Measurements from ENCODE around the gene SMIM33. TPM values are rescaled to one million over a fixed set of nuclear protein-coding genes. Genes with fewer than 3 reads are reported as not detected.

Gene SMIM33
- under 1 TPM in 1 of 2 donors, not detected in 1; 0.02 TPM for polyA plus RNA-seq

GRCh38 chr5:139470821-139471300 lies at the start of gene SMIM33:
Gene SMIM33, plus strand, starts transcription at chr5:139471004. Its CDS starts 118 bp downstream, at chr5:139471122.
- Histone ChIP-seq H3K4me3 (ENCODE audit: low read depth in 1 of 2, low read length in 2 of 2) (no peak within 1 kb of the TSS), H3K9me3 (ENCODE audit: control insufficient read depth in 2 of 2, insufficient read depth in 1 of 2, low read depth in 1 of 2, low read length in 1 of 2) (no peaks in the 10 kb centered on the region), H3K36me3 (ENCODE audit: control insufficient read depth in 2 of 2, insufficient read depth in 2 of 2, low read length in 1 of 2) (peaks cover 2 to 6% of the 10 kb centered on the region in 2 donors), H3K4me1 (ENCODE audit: control insufficient read depth in 2 of 2, insufficient read depth in 2 of 2, low read length in 1 of 2) (peaks cover 3 to 5% of the 10 kb centered on the region in 2 donors), H3K27ac (ENCODE audit: low read depth in 2 of 2, low read length in 1 of 2) (peak within 1 kb of the TSS in 1 of 2 donors; percentile 26), H3K27me3 (ENCODE audit: control insufficient read depth in 1 of 2, insufficient read depth in 2 of 2, low read length in 2 of 2) (no peaks in the 10 kb centered on the region)
- 48 to 55% methylated on average over 9 of the region's 9 CpGs for WGBS, 2 donors

- peaks cover 1 to 4% of the 10 kb centered on the region in 2 donors for H3K36me3 ChIP-seq (ENCODE audit: control insufficient read depth in 2 of 2, insufficient read depth in 2 of 2, low read length in 1 of 2)
- no peak overlapping the region for H3K27ac ChIP-seq (ENCODE audit: low read depth in 2 of 2, low read length in 1 of 2)
- 39 to 40% methylated on average over 5 of the region's 5 CpGs for WGBS, 2 donors
- no peak overlapping the region for H3K4me3 ChIP-seq (ENCODE audit: low read depth in 1 of 2, low read length in 2 of 2)
- H3K27me3 ChIP-seq (ENCODE audit: control insufficient read depth in 1 of 2, insufficient read depth in 2 of 2, low read length in 2 of 2) = no peaks in the 10 kb centered on the region
- H3K9me3 ChIP-seq (ENCODE audit: control insufficient read depth in 2 of 2, insufficient read depth in 1 of 2, low read depth in 1 of 2, low read length in 1 of 2) = no peaks in the 10 kb centered on the region
- H3K4me1 ChIP-seq (ENCODE audit: control insufficient read depth in 2 of 2, insufficient read depth in 2 of 2, low read length in 1 of 2) = no peaks in the 10 kb centered on the region
Observed at GRCh38 chr5:139422307-139422893, 48.4 kb upstream of the SMIM33 start.

GRCh38 chr5:139425497-139425896 lies 45.3 kb upstream of the SMIM33 start:
- Histone ChIP-seq H3K27me3 (ENCODE audit: control insufficient read depth in 1 of 2, insufficient read depth in 2 of 2, low read length in 2 of 2) (no peaks in the 10 kb centered on the region), H3K4me1 (ENCODE audit: control insufficient read depth in 2 of 2, insufficient read depth in 2 of 2, low read length in 1 of 2) (no peaks in the 10 kb centered on the region), H3K36me3 (ENCODE audit: control insufficient read depth in 2 of 2, insufficient read depth in 2 of 2, low read length in 1 of 2) (peaks cover 1 to 4% of the 10 kb centered on the region in 2 donors), H3K4me3 (ENCODE audit: low read depth in 1 of 2, low read length in 2 of 2) (no peak overlapping the region), H3K27ac (ENCODE audit: low read depth in 2 of 2, low read length in 1 of 2) (no peak overlapping the region), H3K9me3 (ENCODE audit: control insufficient read depth in 2 of 2, insufficient read depth in 1 of 2, low read depth in 1 of 2, low read length in 1 of 2) (no peaks in the 10 kb centered on the region)
- 91 to 92% methylated on average over 5 of the region's 5 CpGs for WGBS, 2 donors

GRCh38 chr5:139426203-139426885 lies 44.5 kb upstream of the SMIM33 start:
- Histone ChIP-seq H3K4me1 (ENCODE audit: control insufficient read depth in 2 of 2, insufficient read depth in 2 of 2, low read length in 1 of 2) (no peaks in the 10 kb centered on the region), H3K4me3 (ENCODE audit: low read depth in 1 of 2, low read length in 2 of 2) (no peak overlapping the region), H3K36me3 (ENCODE audit: control insufficient read depth in 2 of 2, insufficient read depth in 2 of 2, low read length in 1 of 2) (peaks cover 1 to 4% of the 10 kb centered on the region in 2 donors), H3K27ac (ENCODE audit: low read depth in 2 of 2, low read length in 1 of 2) (no peak overlapping the region), H3K27me3 (ENCODE audit: control insufficient read depth in 1 of 2, insufficient read depth in 2 of 2, low read length in 2 of 2) (no peaks in the 10 kb centered on the region), H3K9me3 (ENCODE audit: control insufficient read depth in 2 of 2, insufficient read depth in 1 of 2, low read depth in 1 of 2, low read length in 1 of 2) (no peaks in the 10 kb centered on the region)
- 76 to 80% methylated on average over 8 of the region's 8 CpGs for WGBS, 2 donors

GRCh38 chr5:139430015-139430414 lies 40.8 kb upstream of the SMIM33 start:
- no peaks in the 10 kb centered on the region for H3K9me3 ChIP-seq (ENCODE audit: control insufficient read depth in 2 of 2, insufficient read depth in 1 of 2, low read depth in 1 of 2, low read length in 1 of 2)
- H3K4me3 ChIP-seq (ENCODE audit: low read depth in 1 of 2, low read length in 2 of 2) = no peak overlapping the region
- 80 to 84% methylated on average over 2 of the region's 2 CpGs for WGBS, 2 donors
- H3K4me1 ChIP-seq (ENCODE audit: control insufficient read depth in 2 of 2, insufficient read depth in 2 of 2, low read length in 1 of 2) = no peaks in the 10 kb centered on the region
- no peaks in the 10 kb centered on the region for H3K27me3 ChIP-seq (ENCODE audit: control insufficient read depth in 1 of 2, insufficient read depth in 2 of 2, low read length in 2 of 2)
- H3K27ac ChIP-seq (ENCODE audit: low read depth in 2 of 2, low read length in 1 of 2) = no peak overlapping the region
- peaks cover 1 to 4% of the 10 kb centered on the region in 2 donors for H3K36me3 ChIP-seq (ENCODE audit: control insufficient read depth in 2 of 2, insufficient read depth in 2 of 2, low read length in 1 of 2)

- H3K27me3 ChIP-seq (ENCODE audit: control insufficient read depth in 1 of 2, insufficient read depth in 2 of 2, low read length in 2 of 2) = no peaks in the 10 kb centered on the region
- H3K27ac ChIP-seq (ENCODE audit: low read depth in 2 of 2, low read length in 1 of 2) = no peak overlapping the region
- no peak overlapping the region for H3K4me3 ChIP-seq (ENCODE audit: low read depth in 1 of 2, low read length in 2 of 2)
- WGBS, 2 donors = 85 to 87% methylated on average over 1 of the region's 1 CpG
- no peaks in the 10 kb centered on the region for H3K4me1 ChIP-seq (ENCODE audit: control insufficient read depth in 2 of 2, insufficient read depth in 2 of 2, low read length in 1 of 2)
- no peaks in the 10 kb centered on the region for H3K9me3 ChIP-seq (ENCODE audit: control insufficient read depth in 2 of 2, insufficient read depth in 1 of 2, low read depth in 1 of 2, low read length in 1 of 2)
- no peaks in the 10 kb centered on the region for H3K36me3 ChIP-seq (ENCODE audit: control insufficient read depth in 2 of 2, insufficient read depth in 2 of 2, low read length in 1 of 2)
Observed at GRCh38 chr5:139431706-139432105, 39.1 kb upstream of the SMIM33 start.

- H3K36me3 ChIP-seq (ENCODE audit: control insufficient read depth in 2 of 2, insufficient read depth in 2 of 2, low read length in 1 of 2) = no peaks in the 10 kb centered on the region
- H3K27me3 ChIP-seq (ENCODE audit: control insufficient read depth in 1 of 2, insufficient read depth in 2 of 2, low read length in 2 of 2) = no peaks in the 10 kb centered on the region
- 98% methylated on average over 3 of the region's 3 CpGs for WGBS, 2 donors
- H3K4me1 ChIP-seq (ENCODE audit: control insufficient read depth in 2 of 2, insufficient read depth in 2 of 2, low read length in 1 of 2) = peaks cover 0 to 2% of the 10 kb centered on the region in 2 donors
- H3K9me3 ChIP-seq (ENCODE audit: control insufficient read depth in 2 of 2, insufficient read depth in 1 of 2, low read depth in 1 of 2, low read length in 1 of 2) = no peaks in the 10 kb centered on the region
- no peak overlapping the region for H3K27ac ChIP-seq (ENCODE audit: low read depth in 2 of 2, low read length in 1 of 2)
- no peak overlapping the region for H3K4me3 ChIP-seq (ENCODE audit: low read depth in 1 of 2, low read length in 2 of 2)
Observed at GRCh38 chr5:139435676-139436075, 35.1 kb upstream of the SMIM33 start.

- WGBS, 2 donors = 20 to 28% methylated on average over 8 of the region's 8 CpGs
- H3K4me1 ChIP-seq (ENCODE audit: control insufficient read depth in 2 of 2, insufficient read depth in 2 of 2, low read length in 1 of 2) = peaks cover 0 to 2% of the 10 kb centered on the region in 2 donors
- H3K4me3 ChIP-seq (ENCODE audit: low read depth in 1 of 2, low read length in 2 of 2) = peak overlapping the region; percentile 85 to 95
- no peaks in the 10 kb centered on the region for H3K27me3 ChIP-seq (ENCODE audit: control insufficient read depth in 1 of 2, insufficient read depth in 2 of 2, low read length in 2 of 2)
- peak overlapping the region; percentile 24 to 96 for H3K27ac ChIP-seq (ENCODE audit: low read depth in 2 of 2, low read length in 1 of 2)
- H3K36me3 ChIP-seq (ENCODE audit: control insufficient read depth in 2 of 2, insufficient read depth in 2 of 2, low read length in 1 of 2) = no peaks in the 10 kb centered on the region
- H3K9me3 ChIP-seq (ENCODE audit: control insufficient read depth in 2 of 2, insufficient read depth in 1 of 2, low read depth in 1 of 2, low read length in 1 of 2) = no peaks in the 10 kb centered on the region
Observed at GRCh38 chr5:139438707-139439012, 32.1 kb upstream of the SMIM33 start.

- peak within 1 kb of the TSS; percentile 96 to 99 for H3K27ac ChIP-seq (ENCODE audit: low read depth in 2 of 2, low read length in 1 of 2)
- H3K27me3 ChIP-seq (ENCODE audit: control insufficient read depth in 1 of 2, insufficient read depth in 2 of 2, low read length in 2 of 2) = no peaks in the 10 kb centered on the region
- 2 to 3% methylated on average over 35 to 49 of the region's 49 CpGs for WGBS, 2 donors
- H3K4me3 ChIP-seq (ENCODE audit: low read depth in 1 of 2, low read length in 2 of 2) = peak within 1 kb of the TSS; percentile 85 to 95
- peaks cover 0 to 2% of the 10 kb centered on the region in 2 donors for H3K4me1 ChIP-seq (ENCODE audit: control insufficient read depth in 2 of 2, insufficient read depth in 2 of 2, low read length in 1 of 2)
- no peaks in the 10 kb centered on the region for H3K9me3 ChIP-seq (ENCODE audit: control insufficient read depth in 2 of 2, insufficient read depth in 1 of 2, low read depth in 1 of 2, low read length in 1 of 2)
- H3K36me3 ChIP-seq (ENCODE audit: control insufficient read depth in 2 of 2, insufficient read depth in 2 of 2, low read length in 1 of 2) = no peaks in the 10 kb centered on the region
Observed at GRCh38 chr5:139439013-139439903, 31.5 kb upstream of the SMIM33 start, which contains the start of gene DNAJC18. Gene DNAJC18, minus strand, starts transcription at chr5:139439525. Its CDS starts 80 bp downstream, at chr5:139439445.
